ENCODE data around the gene STAP1.

GRCh38 chr4:67616478-67616877, 58.0 kb downstream of the STAP1 start:
- TF ChIP-seq YY1 (IDR thresholded peaks at IDR 0.05; ENCODE audit: insufficient read depth, insufficient read length) (no peak), SUZ12 (IDR thresholded peaks at IDR 0.05; ENCODE audit: extremely low read depth, insufficient read depth, insufficient read length) (no peak)

All from NT2/D1 (cell line).